Natural killer cell (primary cell): ENCODE measurements around the gene PTPRN2. TPM values are rescaled to one million over a fixed set of nuclear protein-coding genes. Genes with fewer than 3 reads are reported as not detected.

ENCODE experiments used
- ATAC-seq, 3 donors: fragments of 150-1000 bp in 2 of 3; fragments of 200-7000 bp in 1 of 3; cut with Tn5 transposase; 1 replicate in 1 of 3; 2 replicates in 2 of 3; pipeline ENCODE4 v1.10.0; 2021; ENCODE audit warnings: mild to moderate bottlenecking in 2 of 3, moderate library complexity in 2 of 3
- DNase-seq, 2 donors: peaks; one replicate each; pipeline versions ENCODE4 v3.0.0 to v3.0.0-alpha.2; 2013 to 2021; ENCODE audit warnings: mixed read lengths in 1 of 2
- H3K27ac ChIP-seq: one replicate; pipeline ENCODE4 v1.5.1; 2013; ENCODE audit warnings: mild to moderate bottlenecking, low read length
- H3K27me3 ChIP-seq: one replicate; pipeline ENCODE4 v1.6.1; 2013; ENCODE audit warnings: low read length; ENCODE audit not compliant: control insufficient read depth, insufficient read depth
- H3K36me3 ChIP-seq: one replicate; pipeline ENCODE4 v1.6.1; 2013; ENCODE audit warnings: low read length; ENCODE audit not compliant: control insufficient read depth, insufficient read depth
- H3K4me1 ChIP-seq: one replicate; pipeline ENCODE4 v1.6.1; 2013; ENCODE audit warnings: low read length; ENCODE audit not compliant: control insufficient read depth, insufficient read depth
- H3K4me3 ChIP-seq: one replicate; pipeline ENCODE4 v1.5.1; 2013; ENCODE audit warnings: low read length
- H3K9me3 ChIP-seq: one replicate; pipeline ENCODE4 v1.6.1; 2013; ENCODE audit warnings: low read length; ENCODE audit not compliant: control insufficient read depth, insufficient read depth
- H3K27ac Mint-ChIP-seq, 2 donors: one replicate each; pipeline ENCODE4 v1.8.0; 2022; ENCODE audit warnings: mild to moderate bottlenecking in 2 of 2, mixed read lengths in 2 of 2, moderate library complexity in 1 of 2
- H3K27me3 Mint-ChIP-seq, 2 donors: one replicate each; pipeline ENCODE4 v1.8.0; 2022; ENCODE audit warnings: low read depth in 2 of 2, mixed read lengths in 2 of 2
- H3K36me3 Mint-ChIP-seq: one replicate; pipeline ENCODE4 v1.8.0; 2022; ENCODE audit warnings: mixed read lengths
- H3K4me1 Mint-ChIP-seq, 2 donors: one replicate each; pipeline ENCODE4 v1.8.0; 2022; ENCODE audit warnings: mixed read lengths in 2 of 2
- H3K4me3 Mint-ChIP-seq: one replicate; pipeline ENCODE4 v1.8.0; 2022; ENCODE audit warnings: mild to moderate bottlenecking, moderate library complexity, mixed read lengths
- H3K9me3 Mint-ChIP-seq, 2 donors: one replicate each; pipeline ENCODE4 v1.8.0; 2022; ENCODE audit warnings: mixed read lengths in 2 of 2
- CTCF ChIP-seq: fragments of 200-600 bp; IDR thresholded peaks from one replicate; pipeline ENCODE4 v1.8.0; 2022; ENCODE audit warnings: antibody characterized with exemption
- WGBS: methylation state at CpG from one replicate; pipeline ENCODE4 v1.1.7; 2013; ENCODE audit warnings: missing lambda C conversion rate; ENCODE audit not compliant: insufficient coverage; 5-methylcytosine and 5-hydroxymethylcytosine counted together
- intact Hi-C: fragments of 100-400 bp; cut with micrococcal nuclease; formaldehyde crosslinking; loops from one replicate; pipeline ENCODE4 v1.14.2; 2022
- total RNA-seq, 4 donors: library from RNA; stranded (reverse); fragments of 120-200 nt in 1 of 4; gene quantifications; one replicate each; pipeline versions ENCODE4 v1.2.3 to v1.2.4, GENCODE V29; 2013 to 2022

Gene PTPRN2
- total RNA-seq, 3 donors from 2014 or later (not counting 1 experiment from before 2014, with no cell fraction given): 1.3 to 2.5 (median 1.9) TPM

- H3K4me3 Mint-ChIP-seq: no peak overlapping the region
- H3K9me3 Mint-ChIP-seq: peaks cover 2 to 4% of the 10 kb centered on the region in 2 donors
- no peaks in the 10 kb centered on the region for H3K4me1 Mint-ChIP-seq
- no peaks in the 10 kb centered on the region for H3K27me3 Mint-ChIP-seq
- no peaks in the 10 kb centered on the region for H3K36me3 ChIP-seq
- no peak overlapping the region for H3K27ac Mint-ChIP-seq
- H3K4me3 ChIP-seq: no peak overlapping the region
- no peak for TF ChIP-seq CTCF
- no peaks in the 10 kb centered on the region for H3K27me3 ChIP-seq
- intact Hi-C loops: no loop called here
- 92% methylated on average over 12 of the region's 12 CpGs for WGBS
- no peak overlapping the region for H3K27ac ChIP-seq
- no peaks in the 10 kb centered on the region for H3K4me1 ChIP-seq
- ATAC-seq: no peak
- H3K9me3 ChIP-seq: peaks cover 3% of the 10 kb centered on the region
- no peaks in the 10 kb centered on the region for H3K36me3 Mint-ChIP-seq
- no peak for DNase-seq
Observed at GRCh38 chr7:158142657-158143056, 445.0 kb downstream of the PTPRN2 start.

- 90% methylated on average over 39 of the region's 39 CpGs for WGBS
- H3K9me3 ChIP-seq: peaks cover 3% of the 10 kb centered on the region
- H3K27ac ChIP-seq: no peak overlapping the region
- Mint-ChIP-seq H3K4me1 (no peaks in the 10 kb centered on the region), H3K9me3 (peaks cover 2 to 4% of the 10 kb centered on the region in 2 donors), H3K27ac (no peak overlapping the region), H3K36me3 (no peaks in the 10 kb centered on the region), H3K27me3 (no peaks in the 10 kb centered on the region), H3K4me3 (no peak overlapping the region)
- ATAC-seq: no peak
- no peak overlapping the region for H3K4me3 ChIP-seq
- no peak for TF ChIP-seq CTCF
- H3K4me1 ChIP-seq: no peaks in the 10 kb centered on the region
- DNase-seq: no peak
- intact Hi-C loops: no loop called here
- H3K27me3 ChIP-seq: no peaks in the 10 kb centered on the region
- H3K36me3 ChIP-seq: no peaks in the 10 kb centered on the region
Observed at GRCh38 chr7:158141806-158142518, 445.7 kb downstream of the PTPRN2 start.

- TF ChIP-seq CTCF: no peak
- no peaks in the 10 kb centered on the region for H3K27me3 Mint-ChIP-seq
- no peaks in the 10 kb centered on the region for H3K27me3 ChIP-seq
Observed at GRCh38 chr7:158141221-158141582, 446.4 kb downstream of the PTPRN2 start.

More at GRCh38 chr7:158141221-158141582, 446.4 kb downstream of the PTPRN2 start:
- no peaks in the 10 kb centered on the region for H3K4me1 ChIP-seq
- H3K36me3 ChIP-seq: no peaks in the 10 kb centered on the region
- peaks cover 3% of the 10 kb centered on the region for H3K9me3 ChIP-seq
- DNase-seq (no peak), ATAC-seq (no peak)
- intact Hi-C loops: no loop called here
- Mint-ChIP-seq H3K4me1 (no peaks in the 10 kb centered on the region), H3K27ac (no peak overlapping the region), H3K9me3 (peaks cover 2 to 4% of the 10 kb centered on the region in 2 donors), H3K4me3 (no peak overlapping the region), H3K36me3 (no peaks in the 10 kb centered on the region)
- whole genome bisulfite sequencing: 94% methylated on average over 17 of the region's 17 CpGs
- H3K4me3 ChIP-seq: no peak overlapping the region
- no peak overlapping the region for H3K27ac ChIP-seq
